DMS 273 (cell line): Measurements from ENCODE around the gene ASPG.

Experiments
- DNase-seq: peaks from one replicate; lab custom pipeline; 2025; ENCODE audit not compliant: unreplicated experiment; lab: John Stamatoyannopoulos, UW

The ASPG gene

DNA sequence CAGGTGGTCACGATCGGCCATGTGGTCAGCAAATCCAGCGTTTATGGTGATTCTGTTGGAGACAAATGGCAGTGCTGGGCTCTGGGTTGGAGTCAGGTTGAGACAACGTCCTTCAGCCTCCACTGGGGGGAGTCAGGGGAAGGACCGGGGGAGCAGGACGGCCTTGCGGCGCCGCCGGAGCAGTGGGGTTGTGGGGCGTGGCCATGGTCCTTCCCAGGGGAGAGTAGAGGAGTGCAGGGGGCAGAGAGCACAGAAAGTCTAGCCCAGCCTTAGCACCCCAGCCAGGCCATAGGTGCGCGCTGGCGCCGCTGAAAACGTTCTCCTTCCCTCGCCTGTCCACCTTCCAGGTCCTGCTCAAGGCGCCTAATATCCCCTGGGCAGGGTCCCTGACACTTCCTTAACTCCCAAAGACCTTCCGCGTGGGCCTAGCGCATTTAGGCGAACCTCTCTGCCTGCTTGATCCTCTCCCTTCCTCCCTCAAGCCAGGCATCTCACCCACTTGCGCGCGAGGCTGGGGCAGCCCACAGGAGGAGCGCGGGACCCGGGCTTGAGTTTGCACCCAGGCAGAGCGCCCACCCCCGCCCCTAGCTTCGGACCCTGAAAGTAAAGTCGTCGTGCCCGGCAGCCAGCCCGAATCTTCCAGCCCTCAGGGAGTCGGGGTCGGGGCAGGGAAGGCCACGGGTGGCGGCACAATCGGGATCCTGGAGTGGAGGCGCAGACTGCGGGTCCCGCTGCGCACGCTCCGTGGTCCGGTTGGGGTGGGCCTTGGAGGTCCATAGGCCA lies 49.8 kb downstream of the ASPG start:
- peak; percentile 85 for DNase-seq

DNA sequence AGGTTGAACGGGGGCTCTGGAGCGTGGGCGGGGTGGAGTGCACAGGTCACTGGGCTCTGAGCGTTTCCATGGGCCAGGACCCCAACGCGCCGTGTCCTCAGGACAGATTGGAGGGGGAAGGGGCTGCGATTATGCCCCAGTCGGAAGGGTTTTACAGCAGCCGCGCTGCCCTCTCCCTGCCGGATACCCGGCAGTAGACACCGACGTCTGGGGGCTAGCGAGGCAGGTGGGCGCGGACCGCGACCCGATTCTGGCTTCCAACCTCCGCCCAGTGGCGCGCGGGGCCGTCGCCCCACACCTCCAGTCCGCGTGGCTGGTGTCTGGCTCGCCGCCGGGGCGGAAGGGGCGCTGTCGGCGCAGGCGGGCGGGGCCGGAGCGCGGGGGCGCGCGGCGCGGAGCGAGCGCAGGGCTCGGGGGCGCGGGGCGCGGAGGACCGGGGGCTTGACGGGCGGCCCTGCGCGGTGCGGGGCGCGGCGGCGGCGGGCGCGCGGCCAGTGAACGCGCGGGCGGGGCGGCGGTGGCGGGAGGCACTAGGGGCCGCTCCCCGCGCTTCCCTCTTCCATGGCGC lies 50.5 kb downstream of the ASPG start:
- peak; percentile 81 for DNase-seq

DNA sequence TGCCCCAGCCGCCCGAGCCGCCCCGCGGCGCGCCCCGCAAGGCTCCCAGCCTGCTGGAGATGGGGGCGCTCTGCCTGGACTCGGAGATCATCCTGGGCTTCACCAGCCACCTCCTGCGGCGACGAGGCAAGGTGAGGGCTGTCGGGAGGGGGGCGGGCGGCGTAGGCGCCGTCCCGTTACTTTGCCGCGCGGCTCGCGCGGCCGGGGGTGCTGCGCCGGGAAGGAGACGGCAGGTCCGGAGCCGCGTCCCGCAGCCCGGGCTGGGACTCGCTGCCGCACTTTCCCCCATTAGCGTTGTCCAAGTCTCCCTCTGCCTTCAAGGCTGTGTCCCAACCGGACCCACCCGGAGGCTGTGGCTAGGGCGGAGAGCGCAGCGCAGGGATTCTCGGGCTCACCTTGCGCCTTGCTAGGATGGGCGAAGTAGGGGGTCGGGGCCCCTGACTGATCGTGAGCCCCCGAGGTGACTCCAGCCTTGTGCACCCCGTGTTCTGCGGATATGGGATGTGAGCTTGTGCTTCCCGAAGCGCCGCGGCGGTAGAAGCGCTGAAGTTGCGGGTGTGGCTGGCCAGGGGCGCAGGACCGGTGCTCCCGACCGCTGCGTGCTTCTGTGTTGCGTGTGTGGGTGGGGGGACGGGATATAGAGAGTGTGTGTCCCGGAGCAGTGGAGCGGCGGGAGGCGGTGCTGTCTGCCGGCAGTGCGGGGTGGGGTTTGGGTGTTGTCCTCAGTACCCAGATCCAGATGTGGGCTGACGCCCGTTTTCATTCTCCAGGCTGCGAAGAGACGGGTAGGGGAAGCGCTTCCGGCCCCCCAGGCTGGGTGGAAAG lies 51.2 kb downstream of the ASPG start:
- DNase-seq, result peak; percentile 81

DNA sequence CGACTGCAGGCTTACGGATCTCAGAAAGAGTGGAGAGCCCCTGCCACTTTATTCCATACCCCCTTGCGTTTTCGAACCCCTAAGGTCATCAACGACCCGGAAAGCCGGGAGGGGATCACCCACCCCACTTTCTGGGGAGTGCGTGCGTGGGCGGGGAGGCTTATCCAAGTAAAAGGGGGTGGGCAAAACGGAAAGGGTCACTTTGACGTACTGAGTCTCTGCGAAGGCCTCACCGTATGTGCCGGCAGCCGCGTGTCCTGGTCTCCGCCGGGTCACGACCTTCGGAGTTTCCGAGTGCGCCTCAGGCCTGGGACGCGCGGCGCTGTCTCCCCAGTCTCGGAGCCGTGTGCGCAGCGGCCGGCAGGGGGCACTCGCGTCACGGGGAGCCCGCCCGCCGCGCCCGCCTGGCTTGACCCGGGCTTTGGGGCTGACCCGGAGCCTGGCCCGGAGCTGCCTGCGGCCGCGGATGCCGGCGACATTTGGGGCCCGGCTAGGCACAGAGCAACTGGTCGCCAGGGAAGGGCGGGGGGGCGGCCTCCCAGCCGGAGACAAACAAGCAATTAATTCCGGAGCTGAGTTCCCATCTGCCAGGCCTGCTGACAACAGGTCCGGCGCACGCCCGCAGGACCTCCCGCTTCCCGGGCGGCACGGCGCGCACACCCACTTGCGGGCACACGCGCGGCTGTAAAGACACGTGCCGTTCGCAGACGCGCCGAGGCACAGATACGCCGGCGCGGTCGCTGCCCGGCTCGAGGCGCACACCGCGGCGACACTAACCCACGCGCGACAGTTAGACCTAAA lies 52.0 kb downstream of the ASPG start:
- peak; percentile 95 for DNase-seq

GRCh38 chr14:104138098-104138717 lies 52.7 kb downstream of the ASPG start, which contains the start of gene KIF26A:
TSS of gene KIF26A (plus strand) at chr14:104138587. CDS start at chr14:104138723, 136 bp downstream.
- peak; percentile 94 for DNase-seq

DNA sequence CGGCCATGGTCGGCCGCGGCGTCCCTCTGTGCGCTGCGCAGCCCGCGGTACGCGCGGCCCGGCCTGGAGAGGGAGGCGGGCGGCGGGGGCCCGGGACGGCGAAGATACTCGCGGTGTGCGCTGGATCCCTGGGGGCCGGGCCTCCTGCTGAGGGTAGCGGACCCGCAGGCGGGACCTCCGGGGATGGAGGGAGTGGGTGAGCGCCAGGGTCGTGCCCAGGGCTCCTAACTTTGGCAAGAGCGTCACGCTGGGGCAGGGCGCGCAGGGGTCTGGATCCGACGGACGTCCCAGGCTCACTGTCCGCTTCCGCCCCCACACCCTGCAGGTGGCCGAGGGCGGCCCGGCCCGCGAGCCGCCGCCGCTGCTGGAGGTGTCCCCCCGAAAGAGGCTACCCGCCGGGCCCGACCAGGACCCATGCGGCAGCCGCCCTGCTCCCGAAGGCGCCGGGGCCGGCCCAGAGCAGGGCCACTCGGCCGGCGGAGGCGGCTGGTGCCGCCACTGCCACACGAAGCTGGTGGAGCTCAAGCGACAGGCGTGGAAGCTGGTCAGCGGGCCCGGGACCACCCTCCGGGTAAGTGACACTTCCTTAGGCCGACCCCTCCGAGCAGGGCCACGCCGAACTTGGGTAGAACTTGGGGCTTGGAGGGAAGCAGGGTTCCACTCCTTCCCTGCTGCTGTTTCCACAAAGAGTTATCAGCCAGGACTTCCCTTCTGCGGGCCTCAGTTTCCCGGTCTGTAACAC lies 53.4 kb downstream of the ASPG start:
- DNase-seq, result peak; percentile 57

GRCh38 chr14:104139460-104140212 lies 54.1 kb downstream of the ASPG start:
- peak; percentile 57 for DNase-seq

DNA sequence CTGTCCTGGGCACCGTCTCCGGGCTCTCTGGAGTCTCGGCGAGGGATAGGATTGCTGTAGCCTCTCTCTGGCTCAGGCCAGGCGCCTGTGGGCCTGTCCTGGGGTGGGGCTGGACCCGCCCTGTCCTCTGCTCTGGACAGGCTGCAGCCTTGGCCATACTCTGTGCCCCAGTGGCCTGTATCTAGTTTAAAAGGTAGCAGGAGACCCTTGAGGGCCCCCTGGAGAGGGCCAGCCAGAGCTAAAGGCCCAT lies 54.6 kb downstream of the ASPG start:
- DNase-seq, result no peak

DNA sequence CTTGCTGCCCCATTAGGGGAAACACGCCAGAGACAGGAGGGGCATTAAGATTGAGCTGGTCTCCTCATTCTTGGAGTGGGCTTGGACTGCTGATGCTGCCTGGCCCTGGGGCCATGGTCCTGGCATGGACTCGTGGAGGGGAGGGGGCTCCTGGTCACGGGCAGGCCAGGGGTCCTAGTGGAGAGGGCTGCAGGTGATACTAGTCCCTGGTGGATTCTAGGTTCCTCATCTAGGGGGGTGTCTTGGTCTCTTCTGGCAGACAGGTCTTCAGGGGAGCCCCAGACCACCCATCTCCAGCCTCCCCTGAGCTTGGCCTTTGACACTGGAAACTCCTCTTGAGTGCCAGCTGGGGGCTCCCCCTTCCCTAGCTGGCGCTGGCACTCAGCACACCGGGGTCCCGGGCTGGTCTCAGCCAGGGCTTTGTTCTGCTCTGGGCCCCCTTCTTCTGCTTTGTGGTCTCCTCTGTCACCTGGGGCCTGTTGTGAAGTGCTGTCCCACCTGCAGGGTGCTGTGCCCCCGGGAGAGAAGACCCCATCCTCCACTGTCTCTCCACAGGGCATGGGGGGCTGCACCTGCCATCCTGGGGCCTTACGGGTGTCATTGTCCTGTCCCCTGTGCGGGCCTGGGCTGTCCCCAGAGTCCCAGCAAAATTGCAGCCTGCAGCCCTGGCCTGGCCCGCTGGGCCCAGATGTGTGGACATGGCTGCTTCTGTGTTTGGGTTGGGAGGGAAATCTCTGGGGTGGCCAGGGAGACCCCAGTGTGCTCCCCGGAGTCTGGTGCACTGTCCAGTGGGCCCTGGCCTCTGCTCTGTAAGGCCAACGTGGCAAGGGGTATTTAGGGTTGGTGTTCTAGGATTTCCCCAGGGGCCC lies 55.2 kb downstream of the ASPG start:
- DNase-seq, result no peak

DNA sequence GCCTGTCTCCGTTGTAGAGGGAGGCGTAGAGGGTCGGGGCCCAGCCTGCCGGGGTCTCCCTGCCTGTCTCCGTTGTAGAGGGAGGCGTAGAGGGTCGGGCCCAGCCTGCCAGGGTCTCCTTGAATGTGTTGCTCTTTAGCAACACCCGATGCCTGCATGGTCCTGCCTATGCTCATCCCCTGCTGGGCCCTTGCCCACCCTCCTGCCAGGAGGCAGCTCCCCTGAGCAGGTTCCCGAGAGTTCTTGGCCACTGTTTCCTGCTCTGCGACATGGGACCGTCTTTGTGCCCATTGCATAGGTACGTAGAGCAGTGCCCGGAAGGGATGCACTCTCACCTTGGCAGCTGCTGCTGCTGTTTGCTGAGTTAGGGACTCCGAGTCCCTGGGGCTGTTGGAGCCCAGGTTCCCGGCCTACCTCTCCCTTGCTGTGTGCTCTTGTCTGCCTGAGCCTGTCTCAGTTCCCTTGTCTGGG lies 56.2 kb downstream of the ASPG start:
- no peak for DNase-seq

DNA sequence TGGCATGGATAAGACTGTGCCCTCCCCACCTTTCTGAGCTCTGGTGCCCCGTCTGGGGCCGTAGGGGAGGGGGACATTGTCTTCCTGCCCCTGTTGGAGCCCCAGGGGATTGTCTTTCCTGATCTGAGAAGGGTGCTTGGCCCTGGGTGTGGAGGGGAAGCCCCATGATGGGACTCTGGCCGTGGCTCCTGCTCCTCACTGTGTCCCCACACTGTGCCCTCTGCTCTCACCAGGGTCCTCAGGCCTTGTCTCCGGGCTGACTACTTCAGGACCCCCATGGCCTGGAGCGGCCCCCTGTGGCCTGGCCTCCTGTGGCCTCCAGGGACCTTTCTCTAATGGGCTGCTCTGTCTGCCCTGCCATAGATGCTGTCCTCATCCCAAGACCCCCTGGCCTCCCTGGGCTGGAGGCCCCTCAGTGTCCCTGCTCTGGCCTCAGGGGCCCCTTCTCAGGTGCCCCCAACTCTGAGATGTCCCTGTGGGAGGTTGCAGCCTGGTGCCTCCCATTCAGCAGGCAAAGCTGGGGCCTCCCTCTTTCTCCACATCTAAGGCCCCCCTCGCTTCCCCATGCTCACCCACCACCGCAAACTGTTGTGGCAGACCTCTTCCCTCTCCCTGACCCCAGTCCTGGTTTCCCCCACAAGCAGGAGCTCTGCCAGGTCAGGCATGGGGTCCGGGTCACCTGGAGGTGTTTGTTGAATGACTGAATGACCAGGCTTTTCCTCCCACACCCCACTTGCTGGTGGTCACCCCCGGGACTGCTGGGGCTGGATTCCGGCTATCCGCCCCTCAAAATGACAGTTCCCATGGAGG lies 56.8 kb downstream of the ASPG start:
- DNase-seq, result no peak

DNA sequence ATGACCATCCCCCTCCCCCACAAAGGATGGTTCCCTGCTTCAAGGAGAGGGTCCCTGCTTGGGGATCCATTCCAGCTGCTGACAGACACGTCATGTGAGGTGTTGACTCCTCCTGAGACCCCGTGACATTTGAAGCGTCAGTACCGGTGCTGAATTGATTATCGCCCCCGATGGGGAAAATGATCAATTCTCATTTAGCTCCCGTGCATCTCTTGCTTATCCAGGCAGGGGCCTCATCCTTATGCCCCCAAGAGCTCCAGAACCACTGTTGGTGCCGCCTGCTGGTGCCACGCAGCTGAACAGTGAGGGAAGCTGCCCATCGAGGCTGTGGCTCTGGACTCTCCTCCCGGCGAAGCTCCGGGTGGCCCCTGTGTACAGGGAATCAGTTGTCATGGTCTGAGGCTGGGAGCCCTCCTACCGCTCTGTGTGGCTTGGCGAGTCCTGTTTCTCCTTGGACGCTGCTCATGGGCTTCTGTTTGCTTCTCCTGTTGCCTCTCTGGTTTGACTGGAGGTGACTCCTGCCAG lies 57.5 kb downstream of the ASPG start:
- DNase-seq, result no peak

DNA sequence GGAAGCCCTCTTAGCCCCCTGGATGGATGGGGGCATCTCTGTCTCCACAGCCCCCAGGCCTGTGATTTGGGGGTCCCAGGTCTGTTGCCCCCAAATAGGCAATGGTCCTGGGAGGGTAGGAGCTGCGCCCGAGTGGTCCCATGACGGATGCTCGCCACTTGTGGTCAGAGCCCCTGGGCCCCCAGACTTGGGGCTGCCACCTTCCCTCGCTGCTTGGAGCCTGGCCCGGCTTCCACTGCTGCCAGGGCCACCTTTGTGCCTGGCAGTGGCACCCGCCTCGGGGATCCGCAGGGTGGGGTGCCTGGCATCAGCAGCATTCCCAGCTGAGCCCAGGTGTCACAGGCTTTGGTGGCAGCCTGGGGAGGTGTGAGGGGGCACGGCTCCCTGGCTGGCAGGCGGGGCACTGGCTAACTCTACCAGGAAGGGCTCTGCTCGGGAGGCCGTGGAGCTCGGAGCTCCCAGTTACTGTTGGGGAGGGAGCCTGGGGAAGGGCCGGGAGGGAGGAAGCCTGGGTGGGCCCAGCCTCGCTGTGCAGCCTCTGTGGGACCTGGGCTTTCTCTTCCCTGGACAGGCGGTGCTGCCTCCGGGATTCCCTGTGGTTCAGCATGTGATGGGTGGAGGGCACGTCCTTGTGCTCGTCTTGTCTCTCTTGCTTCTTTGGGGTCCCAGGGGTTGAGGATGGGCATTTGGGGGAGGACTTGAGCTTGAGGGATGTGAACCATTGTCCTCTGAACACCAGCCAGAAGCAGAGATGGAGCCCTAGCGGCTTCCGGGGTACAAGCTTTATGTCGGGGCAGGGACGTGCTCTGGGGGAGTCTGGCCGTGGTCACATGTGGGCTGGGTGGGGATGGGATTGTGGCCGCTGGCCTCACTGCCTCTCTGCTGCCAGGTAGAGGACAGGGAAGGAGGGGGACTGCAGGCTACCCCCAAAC lies 58.3 kb downstream of the ASPG start:
- no peak for DNase-seq

- DNase-seq, result no peak
Measured at GRCh38 chr14:104144453-104144790, 58.9 kb downstream of the ASPG start.

DNA sequence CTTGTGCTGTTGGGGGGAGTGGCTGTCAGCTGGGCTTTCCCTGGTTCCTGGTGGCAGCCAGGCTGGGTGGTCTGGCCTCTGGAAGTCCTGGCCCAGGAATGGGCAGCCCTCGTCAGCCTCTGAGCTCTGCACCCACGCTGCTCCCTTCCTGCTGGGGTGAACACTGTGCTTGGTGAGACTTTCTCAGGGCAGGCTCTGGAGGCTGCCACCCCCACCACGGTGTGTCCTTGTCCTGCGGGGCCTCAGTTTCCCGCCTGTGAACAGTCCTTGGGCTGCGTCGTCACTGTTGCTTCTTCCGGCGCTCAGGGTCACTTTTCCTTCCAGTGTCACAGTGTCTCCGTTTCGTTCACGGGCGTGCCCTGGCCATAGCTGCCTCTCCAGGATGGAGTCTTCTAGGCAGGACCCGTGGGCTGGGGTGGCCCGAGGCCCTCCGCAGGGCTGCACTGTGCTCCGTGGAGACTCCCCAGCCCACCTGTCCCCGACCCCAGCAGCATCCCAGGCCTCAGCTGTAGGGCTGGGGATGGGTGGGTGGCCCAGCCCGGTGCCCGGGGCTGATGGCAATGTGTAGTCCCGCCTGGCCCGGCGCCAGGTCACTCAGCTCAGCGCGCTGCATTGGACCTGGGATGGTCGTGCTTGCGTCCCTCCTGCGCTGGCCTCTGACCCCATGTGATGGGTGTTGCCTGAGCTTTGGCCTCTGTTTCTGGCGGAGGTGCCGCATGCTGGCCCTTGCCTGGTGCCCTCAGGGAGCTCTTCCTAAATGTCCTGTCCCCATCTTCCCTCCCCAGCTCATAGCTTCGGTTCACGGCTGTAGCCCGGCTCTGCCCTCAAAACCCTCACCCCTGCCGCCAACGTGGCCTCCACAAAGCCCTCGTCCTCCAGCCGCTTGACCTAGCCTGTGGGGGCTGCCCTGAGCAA lies 59.7 kb downstream of the ASPG start:
- no peak for DNase-seq
